H9 (cell line): ENCODE measurements around the gene SRF. TPM values are rescaled to one million over a fixed set of nuclear protein-coding genes. Genes with fewer than 3 reads are reported as not detected.

Experiments used
- DNase-seq: peaks from one replicate; pipeline ENCODE4 v3.0.0-alpha.2; 2017
- H2AFZ ChIP-seq: one replicate; pipeline ENCODE4 v1.6.1; 2013; ENCODE audit warnings: mild to moderate bottlenecking, low read length, control low read depth, moderate library complexity
- H2AK5ac ChIP-seq: 2 replicates; pipeline ENCODE4 v1.6.1; 2013; ENCODE audit warnings: low read length, control low read depth, mixed read lengths; ENCODE audit not compliant: insufficient read length
- H2BK120ac ChIP-seq: one replicate; pipeline ENCODE4 v1.6.1; 2013; ENCODE audit warnings: low read depth, mild to moderate bottlenecking, low read length, control low read depth, inconsistent platforms; ENCODE audit not compliant: poor library complexity, severe bottlenecking
- H2BK12ac ChIP-seq: 2 replicates; pipeline ENCODE4 v1.6.1; 2013; ENCODE audit warnings: low read length, control low read depth, mixed read lengths, low read depth; ENCODE audit not compliant: insufficient read length
- H2BK15ac ChIP-seq: 2 replicates; pipeline ENCODE4 v1.6.1; 2013; ENCODE audit warnings: low read depth, low read length, control low read depth
- H2BK20ac ChIP-seq: one replicate; pipeline ENCODE4 v1.6.1; 2013; ENCODE audit warnings: low read depth, mild to moderate bottlenecking, low read length, control low read depth, inconsistent platforms; ENCODE audit not compliant: poor library complexity, severe bottlenecking
- H2BK5ac ChIP-seq: 2 replicates; pipeline ENCODE4 v1.6.1; 2013; ENCODE audit warnings: low read length, control low read depth, mixed read lengths; ENCODE audit not compliant: insufficient read length
- H3K14ac ChIP-seq: 2 replicates; pipeline ENCODE4 v1.6.1; 2013; ENCODE audit warnings: low read length, control low read depth; ENCODE audit not compliant: insufficient read depth
- H3K18ac ChIP-seq: 2 replicates; pipeline ENCODE4 v1.6.1; 2013; ENCODE audit warnings: low read depth, mild to moderate bottlenecking, mixed read lengths, low read length, control low read depth; ENCODE audit not compliant: insufficient read length
- H3K23ac ChIP-seq: 2 replicates; pipeline ENCODE4 v1.6.1; 2013; ENCODE audit warnings: low read length, control low read depth, mixed read lengths, low read depth; ENCODE audit not compliant: insufficient read length
- H3K23me2 ChIP-seq: 2 replicates; pipeline ENCODE4 v1.6.1; 2013; ENCODE audit warnings: low read depth, mild to moderate bottlenecking, mixed read lengths, low read length, control low read depth; ENCODE audit not compliant: insufficient read length, poor library complexity, severe bottlenecking
- H3K27ac ChIP-seq: 2 replicates; pipeline ENCODE4 v1.5.1; 2013; ENCODE audit warnings: low read length, control low read depth, mixed read lengths, low read depth; ENCODE audit not compliant: insufficient read length
- H3K27me3 ChIP-seq: 2 replicates; pipeline ENCODE4 v1.6.1; 2013; ENCODE audit warnings: low read length, control low read depth, inconsistent platforms; ENCODE audit not compliant: insufficient read depth
- H3K4ac ChIP-seq: 2 replicates; pipeline ENCODE4 v1.6.1; 2013; ENCODE audit warnings: low read depth, mild to moderate bottlenecking, control low read depth, inconsistent platforms, low read length, moderate library complexity
- H3K4me1 ChIP-seq: 2 replicates; pipeline ENCODE4 v1.6.1; 2013; ENCODE audit warnings: low read length, control low read depth, inconsistent platforms; ENCODE audit not compliant: insufficient read depth
- H3K4me2 ChIP-seq: 2 replicates; pipeline ENCODE4 v1.6.1; 2013; ENCODE audit warnings: low read length, control low read depth, mixed read lengths; ENCODE audit not compliant: insufficient read length, insufficient read depth
- H3K56ac ChIP-seq: 2 replicates; pipeline ENCODE4 v1.6.1; 2013; ENCODE audit warnings: low read depth, mild to moderate bottlenecking, mixed read lengths, low read length, control low read depth; ENCODE audit not compliant: insufficient read length
- H3K79me1 ChIP-seq: 2 replicates; pipeline ENCODE4 v1.6.1; 2013; ENCODE audit warnings: low read depth, mild to moderate bottlenecking, moderate library complexity, low read length, control low read depth, inconsistent platforms; ENCODE audit not compliant: insufficient read depth, poor library complexity, severe bottlenecking
- H3K79me2 ChIP-seq: 2 replicates; pipeline ENCODE4 v1.6.1; 2013; ENCODE audit warnings: low read length, control low read depth, inconsistent platforms; ENCODE audit not compliant: insufficient read depth
- H3K9ac ChIP-seq: 2 replicates; pipeline ENCODE4 v1.6.1; 2013; ENCODE audit warnings: low read length, control low read depth, mixed read lengths; ENCODE audit not compliant: insufficient read length; ENCODE audit errors: extremely low read depth
- H3K9me3 ChIP-seq: one replicate; pipeline ENCODE4 v1.6.1; 2013; ENCODE audit warnings: low read depth, low read length, inconsistent platforms; ENCODE audit not compliant: control insufficient read depth
- H3T11ph ChIP-seq: one replicate; pipeline ENCODE4 v1.6.1; 2013; ENCODE audit warnings: mild to moderate bottlenecking, low read length, control low read depth, inconsistent platforms
- H4K20me1 ChIP-seq: one replicate; pipeline ENCODE4 v1.6.1; 2013; ENCODE audit not compliant: control insufficient read depth, insufficient read length, insufficient read depth
- H4K5ac ChIP-seq: 2 replicates; pipeline ENCODE4 v1.6.1; 2013; ENCODE audit warnings: low read depth, mild to moderate bottlenecking, mixed read lengths, low read length, control low read depth; ENCODE audit not compliant: insufficient read length
- H4K8ac ChIP-seq: replicated peaks from 2 replicates; pipeline ENCODE4 v1.6.1; 2013; ENCODE audit warnings: low read length, control low read depth, mixed read lengths, low read depth; ENCODE audit not compliant: insufficient read length
- H4K91ac ChIP-seq: 2 replicates; pipeline ENCODE4 v1.6.1; 2013; ENCODE audit warnings: low read depth, mild to moderate bottlenecking, moderate library complexity, mixed read lengths, low read length, control low read depth; ENCODE audit not compliant: insufficient read length
- H3K27ac Mint-ChIP-seq, 3 experiments: 2 replicates in 2 of 3; 3 replicates in 1 of 3; pipeline ENCODE4 v1.8.0; 2020 to 2021; ENCODE audit warnings: mixed read lengths in 3 of 3, mild to moderate bottlenecking in 1 of 3, moderate library complexity in 1 of 3
- H3K27me3 Mint-ChIP-seq: 2 replicates; pipeline ENCODE4 v1.8.0; 2021; ENCODE audit warnings: low read depth, mild to moderate bottlenecking, moderate library complexity, mixed read lengths
- H3K36me3 Mint-ChIP-seq, 3 experiments: 2 replicates in 2 of 3; 3 replicates in 1 of 3; pipeline ENCODE4 v1.8.0; 2020 to 2021; ENCODE audit warnings: low read depth in 3 of 3, mixed read lengths in 3 of 3; ENCODE audit not compliant: insufficient read depth in 1 of 3
- H3K4me1 Mint-ChIP-seq, 2 experiments: 2 replicates each; pipeline ENCODE4 v1.8.0; 2020; ENCODE audit warnings: mixed read lengths in 2 of 2
- H3K4me3 Mint-ChIP-seq, 2 experiments: 2 replicates in 1 of 2; 3 replicates in 1 of 2; pipeline ENCODE4 v1.8.0; 2020 to 2021; ENCODE audit warnings: mild to moderate bottlenecking in 2 of 2, mixed read lengths in 2 of 2, moderate library complexity in 1 of 2
- H3K9me3 Mint-ChIP-seq, 2 experiments: 2 replicates in 1 of 2; 3 replicates in 1 of 2; pipeline ENCODE4 v1.8.0; 2020; ENCODE audit warnings: mild to moderate bottlenecking in 2 of 2, mixed read lengths in 2 of 2, moderate library complexity in 1 of 2
- WGBS: extraction: QIAGEN DNeasy Blood & Tissue Kit; methylation state at CpG from one replicate; pipeline ENCODE4 v1.1.7; 2013; ENCODE audit warnings: missing lambda C conversion rate, low lambda C conversion rate, mixed read lengths; ENCODE audit not compliant: insufficient read length; ENCODE audit errors: extremely low coverage; 5-methylcytosine and 5-hydroxymethylcytosine counted together
- total RNA-seq: library from RNA; stranded (reverse); gene quantifications from 2 replicates; pipeline ENCODE4 v1.2.1, GENCODE V29; 2021
- TF ChIP-seq, protein P1 (sequence below): fragments of 200-600 bp; sonication (generic); conservative IDR thresholded peaks from 3 replicates; pipeline ENCODE4 v1.8.0; 2021; ENCODE audit warnings: antibody characterized with exemption, mild to moderate bottlenecking

SRF gene
- total RNA-seq, 1 experiment from 2014 or later = 57.5 TPM

DNA sequence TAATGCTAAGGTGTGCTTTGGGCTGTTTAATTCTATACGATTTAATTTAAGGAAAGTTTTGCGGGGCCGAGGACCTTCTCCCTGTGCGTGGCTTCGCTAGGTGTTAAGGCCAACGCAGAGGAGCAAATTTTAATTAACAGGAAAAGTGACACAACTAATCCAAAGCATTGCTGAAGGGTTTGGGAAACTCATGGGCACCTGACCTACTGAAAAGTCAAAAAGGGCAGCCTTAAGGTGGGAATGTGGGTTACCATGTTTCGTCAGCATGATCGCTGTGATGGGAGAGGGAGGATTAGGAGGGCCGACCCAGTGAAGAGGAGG, 10.5 kb downstream of the SRF start:
- no peaks in the 10 kb centered on the region for H4K20me1 ChIP-seq
- no peaks in the 10 kb centered on the region for H3K9me3 Mint-ChIP-seq
- peaks cover 22 to 36% (median 33%) of the 10 kb centered on the region in 3 experiments; a peak in 6 of 7 replicates for H3K36me3 Mint-ChIP-seq

More for the DNA sequence above, 10.5 kb downstream of the SRF start:
- Histone ChIP-seq H2BK5ac (no peak overlapping the region), H3K79me2 (no peaks in the 10 kb centered on the region), H3K27me3 (no peaks in the 10 kb centered on the region), H2BK20ac (no peak overlapping the region), H3K27ac (no peak overlapping the region), H2AK5ac (no peak overlapping the region), H3K79me1 (no peaks in the 10 kb centered on the region), H2BK12ac (no peak overlapping the region), H3K9me3 (no peaks in the 10 kb centered on the region), H4K91ac (no peak overlapping the region), H2AFZ (no peak overlapping the region), H3K4ac (no peak overlapping the region), H2BK120ac (no peak overlapping the region), H3K9ac (peak overlapping the region; percentile 18), H3K23me2 (peaks cover 6% of the 10 kb centered on the region), H3K4me1 (no peaks in the 10 kb centered on the region), H3T11ph (no peak overlapping the region), H3K23ac (no peak overlapping the region), H4K8ac (no peak overlapping the region), H3K18ac (no peak overlapping the region), H3K4me2 (peak overlapping the region; percentile 90), H2BK15ac (no peak overlapping the region), H4K5ac (no peak overlapping the region), H3K14ac (peak overlapping the region; percentile 69; the same call in 1 of the 2 replicates), H3K56ac (no peak overlapping the region)
- TF ChIP-seq, protein P1, sequence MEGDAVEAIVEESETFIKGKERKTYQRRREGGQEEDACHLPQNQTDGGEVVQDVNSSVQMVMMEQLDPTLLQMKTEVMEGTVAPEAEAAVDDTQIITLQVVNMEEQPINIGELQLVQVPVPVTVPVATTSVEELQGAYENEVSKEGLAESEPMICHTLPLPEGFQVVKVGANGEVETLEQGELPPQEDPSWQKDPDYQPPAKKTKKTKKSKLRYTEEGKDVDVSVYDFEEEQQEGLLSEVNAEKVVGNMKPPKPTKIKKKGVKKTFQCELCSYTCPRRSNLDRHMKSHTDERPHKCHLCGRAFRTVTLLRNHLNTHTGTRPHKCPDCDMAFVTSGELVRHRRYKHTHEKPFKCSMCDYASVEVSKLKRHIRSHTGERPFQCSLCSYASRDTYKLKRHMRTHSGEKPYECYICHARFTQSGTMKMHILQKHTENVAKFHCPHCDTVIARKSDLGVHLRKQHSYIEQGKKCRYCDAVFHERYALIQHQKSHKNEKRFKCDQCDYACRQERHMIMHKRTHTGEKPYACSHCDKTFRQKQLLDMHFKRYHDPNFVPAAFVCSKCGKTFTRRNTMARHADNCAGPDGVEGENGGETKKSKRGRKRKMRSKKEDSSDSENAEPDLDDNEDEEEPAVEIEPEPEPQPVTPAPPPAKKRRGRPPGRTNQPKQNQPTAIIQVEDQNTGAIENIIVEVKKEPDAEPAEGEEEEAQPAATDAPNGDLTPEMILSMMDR = no peak
- Mint-ChIP-seq H3K27me3 (no peaks in the 10 kb centered on the region), H3K4me3 (peak overlapping the region; percentile 77 to 86), H3K4me1 (peaks cover 21% of the 10 kb centered on the region in 2 experiments), H3K27ac (peak overlapping the region; percentile 88 to 94 (median 91); a peak in 6 of 7 replicates)
- DNase-seq = no peak
- WGBS = no CpG with 5 or more reads among the region's 9 CpGs
